Measurements from ENCODE around the gene LCE2A.

GRCh38 chr1:152745289-152745704 is 47.2 kb downstream of the LCE2A start:
- TF ChIP-seq CTCF (IDR thresholded peaks at IDR 0.05) = no peak
- peak in 1 of 2 donors; percentile 67 for TF ChIP-seq POLR2AphosphoS5 (IDR thresholded peaks at IDR 0.05; ENCODE audit: insufficient read depth in 1 of 2, low read depth in 1 of 2)
- no peak for TF ChIP-seq POLR2A (IDR thresholded peaks at IDR 0.05)

Measured in vagina (tissue), 2 donors.